ENCODE results near the gene DST.

The DST gene

GRCh38 chr6:56660381-56660730 is 17.7 kb upstream of the DST start:
- Histone ChIP-seq H3K79me2 (no peaks in the 10 kb centered on the region), H3K9ac (no peak overlapping the region), H3K9me3 (ENCODE audit: control insufficient read depth, low read length) (no peaks in the 10 kb centered on the region), H3K4me2 (ENCODE audit: low read length) (no peak overlapping the region), H3K36me3 (ENCODE audit: control insufficient read depth, insufficient read depth, low read length) (no peaks in the 10 kb centered on the region), H3K4me3 (ENCODE audit: low read depth, low read length) (no peak overlapping the region), H3K27me3 (ENCODE audit: control insufficient read depth, insufficient read depth, low read length) (no peaks in the 10 kb centered on the region), H3K27ac (no peak overlapping the region), H3K4me1 (no peaks in the 10 kb centered on the region), H2AFZ (no peak overlapping the region)
- no peak for TF ChIP-seq CTCF (IDR thresholded peaks at IDR 0.05)

GRCh38 chr6:56659721-56660380 is 17.2 kb upstream of the DST start:
- Histone ChIP-seq H3K9ac (no peak overlapping the region), H3K27ac (no peak overlapping the region), H2AFZ (no peak overlapping the region), H3K79me2 (no peaks in the 10 kb centered on the region), H3K4me1 (no peaks in the 10 kb centered on the region), H3K36me3 (ENCODE audit: control insufficient read depth, insufficient read depth, low read length) (no peaks in the 10 kb centered on the region), H3K27me3 (ENCODE audit: control insufficient read depth, insufficient read depth, low read length) (no peaks in the 10 kb centered on the region), H3K4me3 (ENCODE audit: low read depth, low read length) (no peak overlapping the region), H3K9me3 (ENCODE audit: control insufficient read depth, low read length) (no peaks in the 10 kb centered on the region), H3K4me2 (ENCODE audit: low read length) (no peak overlapping the region)
- TF ChIP-seq CTCF (IDR thresholded peaks at IDR 0.05), result no peak

- Histone ChIP-seq H3K4me2 (ENCODE audit: low read length) (no peak overlapping the region), H3K9ac (no peak overlapping the region), H3K4me3 (ENCODE audit: low read depth, low read length) (no peak overlapping the region), H3K27me3 (ENCODE audit: control insufficient read depth, insufficient read depth, low read length) (no peaks in the 10 kb centered on the region), H3K4me1 (no peaks in the 10 kb centered on the region), H3K9me3 (ENCODE audit: control insufficient read depth, low read length) (no peaks in the 10 kb centered on the region), H3K27ac (no peak overlapping the region), H2AFZ (no peak overlapping the region), H3K36me3 (ENCODE audit: control insufficient read depth, insufficient read depth, low read length) (no peaks in the 10 kb centered on the region), H3K79me2 (no peaks in the 10 kb centered on the region)
- no peak for TF ChIP-seq CTCF (IDR thresholded peaks at IDR 0.05)
Observed at GRCh38 chr6:56658326-56658725, 15.6 kb upstream of the DST start.

- Histone ChIP-seq H3K36me3 (ENCODE audit: control insufficient read depth, insufficient read depth, low read length) (no peaks in the 10 kb centered on the region), H3K79me2 (no peaks in the 10 kb centered on the region), H3K27me3 (ENCODE audit: control insufficient read depth, insufficient read depth, low read length) (no peaks in the 10 kb centered on the region), H3K4me1 (no peaks in the 10 kb centered on the region), H3K27ac (no peak overlapping the region), H3K9me3 (ENCODE audit: control insufficient read depth, low read length) (no peaks in the 10 kb centered on the region), H3K4me3 (ENCODE audit: low read depth, low read length) (no peak overlapping the region), H2AFZ (no peak overlapping the region), H3K4me2 (ENCODE audit: low read length) (no peak overlapping the region), H3K9ac (no peak overlapping the region)
- TF ChIP-seq CTCF (IDR thresholded peaks at IDR 0.05), result no peak
Observed at GRCh38 chr6:56657354-56657753, 14.7 kb upstream of the DST start.

GRCh38 chr6:56656466-56656865 is 13.8 kb upstream of the DST start:
- H3K36me3 ChIP-seq (ENCODE audit: control insufficient read depth, insufficient read depth, low read length), result no peaks in the 10 kb centered on the region
- no peak for TF ChIP-seq CTCF (IDR thresholded peaks at IDR 0.05)
- no peak overlapping the region for H2AFZ ChIP-seq
- H3K4me3 ChIP-seq (ENCODE audit: low read depth, low read length), result no peak overlapping the region
- H3K27ac ChIP-seq, result no peak overlapping the region
- H3K27me3 ChIP-seq (ENCODE audit: control insufficient read depth, insufficient read depth, low read length), result no peaks in the 10 kb centered on the region
- H3K4me2 ChIP-seq (ENCODE audit: low read length), result no peak overlapping the region
- no peaks in the 10 kb centered on the region for H3K4me1 ChIP-seq
- no peaks in the 10 kb centered on the region for H3K9me3 ChIP-seq (ENCODE audit: control insufficient read depth, low read length)
- no peaks in the 10 kb centered on the region for H3K79me2 ChIP-seq
- no peak overlapping the region for H3K9ac ChIP-seq

All from parathyroid adenoma (tissue), 2 donors.